HepG2 (cell line): ENCODE results near the gene ASB7. TPM values are rescaled to one million over a fixed set of nuclear protein-coding genes. Genes with fewer than 3 reads are reported as not detected.

Experiments used
- ATAC-seq: fragments of 200-7000 bp; cut with Tn5 transposase; 3 replicates; pipeline ENCODE4 v1.9.1; 2020; ENCODE audit warnings: mild to moderate bottlenecking, moderate library complexity
- BruUV-seq: library from RNA; stranded (reverse); fragments of 400-500 nt; replicated peaks from 2 replicates; lab custom pipeline; 2021; lab: Mats Ljungman, UMichigan
- CTCF ChIA-PET: fragments of 300-600 bp; formaldehyde crosslinking; extraction: SDS; loops from one replicate; lab custom pipeline; 2021; ENCODE audit warnings: low total read pairs, inconsistent platforms, low intra/inter-chr PET ratio; lab: Yijun Ruan, JAX
- POLR2A ChIA-PET: fragments of 350-600 bp; sonication (Branson Sonifier 250); formaldehyde crosslinking; loops from one replicate; lab custom pipeline; 2020; ENCODE audit warnings: antibody characterized with exemption, inconsistent platforms; lab: Yijun Ruan, JAX
- DNase-seq: peaks from one replicate; pipeline ENCODE4 v3.0.0-alpha.2; 2015; ENCODE audit warnings: low spot score
- FAIRE-seq: peaks from 3 replicates; lab custom pipeline; 2011; peaks lifted over from hg19 to GRCh38; lab: Jason Lieb, UNC
- H2AFZ ChIP-seq: one replicate; pipeline ENCODE4 v1.6.1; 2011; ENCODE audit warnings: low read length, inconsistent platforms
- H3K27ac ChIP-seq: fragments of 300-600 bp; 3 replicates; pipeline ENCODE4 v1.8.0; 2011; ENCODE audit warnings: mixed run types, mild to moderate bottlenecking, mixed read lengths, low read length, inconsistent platforms; ENCODE audit not compliant: insufficient read depth; ENCODE audit errors: extremely low read length
- H3K27me3 ChIP-seq, 2 experiments: fragments of 200-600 bp in 1 of 2; 2 replicates in 1 of 2; 3 replicates in 1 of 2; pipeline versions ENCODE4 v1.6.0 to v1.8.0; 2011; ENCODE audit warnings: low read length in 2 of 2, mild to moderate bottlenecking in 2 of 2, moderate library complexity in 2 of 2, inconsistent platforms in 1 of 2; ENCODE audit not compliant: insufficient read depth in 2 of 2, control insufficient read depth in 1 of 2
- H3K36me3 ChIP-seq, 2 experiments: fragments of 200-600 bp in 1 of 2; replicated peaks in 1 of 2; 2 replicates in 1 of 2; 3 replicates in 1 of 2; pipeline versions ENCODE4 v1.5.1 to v1.8.0; 2011; ENCODE audit warnings: low read length in 2 of 2, inconsistent platforms in 1 of 2; ENCODE audit not compliant: insufficient read depth in 2 of 2, control insufficient read depth in 1 of 2
- H3K4me1 ChIP-seq: 2 replicates; pipeline ENCODE4 v1.5.1; 2012; ENCODE audit warnings: low read length, inconsistent platforms; ENCODE audit not compliant: insufficient read depth
- H3K4me2 ChIP-seq: 2 replicates; pipeline ENCODE4 v1.6.0; 2011; ENCODE audit warnings: low read depth, low read length, inconsistent platforms
- H3K4me3 ChIP-seq, 3 experiments: fragments of 200-600 bp in 1 of 3; sonication (generic), shearing (Covaris generic) in 1 of 3; replicated peaks in 1 of 3; 2 replicates each; pipeline ENCODE4 v1.5.1; 2011 to 2016; ENCODE audit warnings: low read length in 3 of 3, inconsistent platforms in 2 of 3, low read depth in 2 of 3, mild to moderate bottlenecking in 2 of 3, control low read depth in 1 of 3, mixed read lengths in 1 of 3; ENCODE audit not compliant: insufficient read depth in 1 of 3
- H3K79me2 ChIP-seq: one replicate; pipeline ENCODE4 v1.6.1; 2011; ENCODE audit warnings: low read length, inconsistent platforms; ENCODE audit not compliant: insufficient read depth
- H3K9ac ChIP-seq: 2 replicates; pipeline ENCODE4 v1.6.0; 2011; ENCODE audit warnings: mild to moderate bottlenecking, low read depth, low read length, inconsistent platforms; ENCODE audit not compliant: insufficient read depth
- H3K9me3 ChIP-seq: 2 replicates; pipeline ENCODE4 v1.5.1; 2012; ENCODE audit warnings: mild to moderate bottlenecking, low read length
- H4K20me1 ChIP-seq: 2 replicates; pipeline ENCODE4 v1.6.0; 2011; ENCODE audit warnings: inconsistent platforms, mild to moderate bottlenecking, low read length, moderate library complexity; ENCODE audit not compliant: insufficient read depth
- HOXA3 ChIP-seq: sonication (generic); formaldehyde crosslinking; IDR thresholded peaks from 2 replicates; pipeline ENCODE4 v1.5.0; 2020; ENCODE audit warnings: missing genetic modification reagents
- KDM4B ChIP-seq: sonication (generic); formaldehyde crosslinking; IDR thresholded peaks from 2 replicates; pipeline ENCODE4 v1.4.0; 2020; ENCODE audit warnings: missing genetic modification reagents
- MZF1 ChIP-seq: sonication (generic); formaldehyde crosslinking; IDR thresholded peaks from 2 replicates; pipeline ENCODE4 v1.8.1; 2023; ENCODE audit warnings: mild to moderate bottlenecking, missing genetic modification reagents, borderline replicate concordance
- NFRKB ChIP-seq: fragments of 450-650 bp; IDR thresholded peaks from 2 replicates; pipeline ENCODE4 v1.6.1; 2017
- NKX3-1 ChIP-seq: sonication (generic); formaldehyde crosslinking; IDR thresholded peaks from 2 replicates; pipeline ENCODE4 v1.5.0; 2020; ENCODE audit warnings: missing genetic modification reagents
- RBFOX2 ChIP-seq: fragments of 200-400 bp; formaldehyde crosslinking; IDR thresholded peaks from 2 replicates; pipeline ENCODE4 v1.6.1; 2017; ENCODE audit warnings: low read depth, mild to moderate bottlenecking, low read length
- RNF2 ChIP-seq: fragments of 450-650 bp; conservative IDR thresholded peaks from 2 replicates; pipeline ENCODE4 v1.6.1; 2016; ENCODE audit warnings: low read depth
- SIN3B ChIP-seq: fragments of 150-350 bp; IDR thresholded peaks from 2 replicates; pipeline ENCODE4 v1.6.1; 2014; ENCODE audit warnings: low read length
- SKI ChIP-seq: fragments of 450-650 bp; IDR thresholded peaks from one replicate; pipeline ENCODE4 v1.6.1; 2018; ENCODE audit warnings: mild to moderate bottlenecking; ENCODE audit not compliant: partially characterized antibody
- TEAD2 ChIP-seq: sonication (generic); formaldehyde crosslinking; IDR thresholded peaks from 2 replicates; pipeline ENCODE4 v1.9.0; 2021; ENCODE audit warnings: missing genetic modification reagents
- ZNF513 ChIP-seq: sonication (generic); formaldehyde crosslinking; conservative IDR thresholded peaks from 2 replicates; pipeline ENCODE4 v1.5.0; 2020; ENCODE audit warnings: missing genetic modification reagents
- WGBS: methylation state at CpG from one replicate; pipeline ENCODE4 v1.1.6; 2017; ENCODE audit warnings: low lambda C conversion rate; 5-methylcytosine and 5-hydroxymethylcytosine counted together
- in situ Hi-C: cut with HindIII; loops from 2 replicates; pipeline ENCODE4 v1.10.0; 2017; ENCODE audit warnings: low pct_unique_long_range_greater_than_20kb; ENCODE audit not compliant: extremely low pct_ligation_motif_present
- intact Hi-C: fragments of 100-400 bp; cut with micrococcal nuclease; formaldehyde crosslinking; loops from one replicate; pipeline ENCODE4 v1.10.0; 2022; ENCODE audit not compliant: unreplicated experiment
- polyA plus RNA-seq, 8 experiments: library from polyadenylated mRNA; depleted of rRNA in 3 of 8; stranded (reverse) in 7 of 8; unstranded in 1 of 8; fragments of >200 nt; fragmentation: Illumina TruSeq in 4 of 8; extraction: Trizol in 4 of 8; gene quantifications; 2 replicates each; pipeline versions ENCODE4 v1.2.1 to v1.2.3, GENCODE V29; 2011 to 2016; ENCODE audit warnings: low read depth in 4 of 8, missing spikeins in 1 of 8, mixed read lengths in 1 of 8; ENCODE audit not compliant: insufficient read depth in 1 of 8
- total RNA-seq, 5 experiments: library from RNA; depleted of rRNA; stranded (reverse); fragments of >200 nt; fragmentation: Illumina TruSeq; extraction: Trizol; gene quantifications; 2 replicates each; pipeline ENCODE4 v1.2.3, GENCODE V29; 2016; ENCODE audit warnings: low read depth in 1 of 5
- TF ChIP-seq, protein P1 (sequence below): sonication (generic); formaldehyde crosslinking; conservative IDR thresholded peaks from 2 replicates; pipeline ENCODE4 v1.8.0; 2022; ENCODE audit warnings: low read depth, missing genetic modification reagents

Gene ASB7
- total and polyA plus RNA-seq, 2 of the 13 experiments (the other 11 are each of a cell fraction or from before 2014, with no cell fraction given): 7.7 to 12.1 TPM

DNA sequence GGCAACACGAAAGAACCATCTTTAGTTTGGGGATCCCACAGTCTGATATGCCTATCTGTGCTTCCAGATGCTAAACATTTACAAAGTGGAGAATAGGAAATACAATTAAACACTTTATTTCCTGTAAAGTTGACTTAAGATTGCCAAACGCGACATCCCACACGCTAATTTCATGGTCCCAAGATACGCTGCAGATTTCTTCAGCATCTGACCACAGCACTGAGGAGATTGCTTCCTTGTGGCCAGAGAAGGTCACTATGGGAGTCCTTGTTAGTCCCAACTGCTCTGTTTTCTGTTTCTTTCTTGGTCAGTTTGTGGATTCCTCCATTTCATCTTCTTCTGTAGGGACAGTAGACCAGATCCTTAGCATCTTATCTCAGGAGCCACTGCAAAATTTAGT lies 43.3 kb downstream of the ASB7 start (continued):
- TF ChIP-seq MZF1 (CRISPR knock-in tag): no peak
- TF ChIP-seq SKI: no peak
- no peak for TF ChIP-seq NKX3-1 (CRISPR knock-in tag)
- TF ChIP-seq TEAD2 (CRISPR knock-in tag): no peak

GRCh38 chr15:100648951-100649350 lies 46.6 kb downstream of the ASB7 start:
- H3K36me3 ChIP-seq: peaks cover 3 to 17% of the 10 kb centered on the region in 2 experiments; a peak in 4 of 5 replicates
- no peaks in the 10 kb centered on the region for H3K4me1 ChIP-seq
- ChIA-PET POLR2A (no interaction called here), CTCF (no interaction called here)
- H2AFZ ChIP-seq: no peak overlapping the region
- no peak for DNase-seq
- no peak for ATAC-seq
- no peak for TF ChIP-seq ZNF513 (CRISPR knock-in tag)
- no peak for TF ChIP-seq SIN3B
- no peak for TF ChIP-seq HOXA3 (CRISPR knock-in tag)
- TF ChIP-seq NFRKB: no peak
- no peak for TF ChIP-seq RNF2
- TF ChIP-seq, protein P1, sequence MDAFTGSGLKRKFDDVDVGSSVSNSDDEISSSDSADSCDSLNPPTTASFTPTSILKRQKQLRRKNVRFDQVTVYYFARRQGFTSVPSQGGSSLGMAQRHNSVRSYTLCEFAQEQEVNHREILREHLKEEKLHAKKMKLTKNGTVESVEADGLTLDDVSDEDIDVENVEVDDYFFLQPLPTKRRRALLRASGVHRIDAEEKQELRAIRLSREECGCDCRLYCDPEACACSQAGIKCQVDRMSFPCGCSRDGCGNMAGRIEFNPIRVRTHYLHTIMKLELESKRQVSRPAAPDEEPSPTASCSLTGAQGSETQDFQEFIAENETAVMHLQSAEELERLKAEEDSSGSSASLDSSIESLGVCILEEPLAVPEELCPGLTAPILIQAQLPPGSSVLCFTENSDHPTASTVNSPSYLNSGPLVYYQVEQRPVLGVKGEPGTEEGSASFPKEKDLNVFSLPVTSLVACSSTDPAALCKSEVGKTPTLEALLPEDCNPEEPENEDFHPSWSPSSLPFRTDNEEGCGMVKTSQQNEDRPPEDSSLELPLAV: no peak
- no peak for TF ChIP-seq RBFOX2
- TF ChIP-seq KDM4B (CRISPR knock-in tag): no peak
- H3K9me3 ChIP-seq: no peaks in the 10 kb centered on the region
- H3K9ac ChIP-seq: no peak overlapping the region
- in situ Hi-C loops (no loop called here), intact Hi-C loops (no loop called here)
- H3K4me2 ChIP-seq: no peak overlapping the region
- no peak overlapping the region for H3K4me3 ChIP-seq
- 96% methylated on average over 8 of the region's 8 CpGs for WGBS
- H3K27ac ChIP-seq: no peak overlapping the region
- no peaks in the 10 kb centered on the region for H3K27me3 ChIP-seq
- peaks cover 13% of the 10 kb centered on the region for H3K79me2 ChIP-seq
- no peak for FAIRE-seq
- no TSS peak for BruUV-seq
- peaks cover 6% of the 10 kb centered on the region; the same call in 1 of the 2 replicates for H4K20me1 ChIP-seq
